Measurements from ENCODE around the gene MLLT6.

The MLLT6 gene

GRCh38 chr17:38702916-38703741 is 1.9 kb upstream of the MLLT6 start:
- no peak for DNase-seq (ENCODE audit: low read depth)
- no peak for TF ChIP-seq CTCF (conservative IDR thresholded peaks at IDR 0.05; ENCODE audit: control insufficient read depth, insufficient read depth, low read depth, low read length)
- peak overlapping the region; percentile 80 for H3K4me3 ChIP-seq (ENCODE audit: control insufficient read depth, low read depth, low read length)

- peak overlapping the region; percentile 80 for H3K4me3 ChIP-seq (ENCODE audit: control insufficient read depth, low read depth, low read length)
- DNase-seq (ENCODE audit: low read depth): peak; percentile 26
- no peak for TF ChIP-seq CTCF (conservative IDR thresholded peaks at IDR 0.05; ENCODE audit: control insufficient read depth, insufficient read depth, low read depth, low read length)
Measured at GRCh38 chr17:38703742-38704605, 1.1 kb upstream of the MLLT6 start.

- peak overlapping the region; percentile 75 for H3K4me3 ChIP-seq (ENCODE audit: control insufficient read depth, low read depth, low read length)
- no peak for DNase-seq (ENCODE audit: low read depth)
- no peak for TF ChIP-seq CTCF (conservative IDR thresholded peaks at IDR 0.05; ENCODE audit: control insufficient read depth, insufficient read depth, low read depth, low read length)
Measured at GRCh38 chr17:38705523-38705802, 390 bp downstream of the MLLT6 start.

GRCh38 chr17:38705803-38706504 is 881 bp downstream of the MLLT6 start:
- peak; percentile 50 for DNase-seq (ENCODE audit: low read depth)
- no peak for TF ChIP-seq CTCF (conservative IDR thresholded peaks at IDR 0.05; ENCODE audit: control insufficient read depth, insufficient read depth, low read depth, low read length)

GRCh38 chr17:38706505-38707216 is 1.6 kb downstream of the MLLT6 start:
- no peak for TF ChIP-seq CTCF (conservative IDR thresholded peaks at IDR 0.05; ENCODE audit: control insufficient read depth, insufficient read depth, low read depth, low read length)
- peak; percentile 18 for DNase-seq (ENCODE audit: low read depth)
- peak overlapping the region; percentile 75 for H3K4me3 ChIP-seq (ENCODE audit: control insufficient read depth, low read depth, low read length)

More at GRCh38 chr17:38705803-38706504, 881 bp downstream of the MLLT6 start:
- peak overlapping the region; percentile 75 for H3K4me3 ChIP-seq (ENCODE audit: control insufficient read depth, low read depth, low read length)

Data from fibroblast of mammary gland (primary cell).